Muscle of leg (tissue), 11 donors: ENCODE results near the gene PC. TPM values are rescaled to one million over a fixed set of nuclear protein-coding genes. Genes with fewer than 3 reads are reported as not detected.
"Not testable (repeated sequence)": the region's sequence is repeated elsewhere in the genome, so short reads cannot be mapped to it uniquely, and the experiment has no call there.

Source experiments
- DNase-seq: peaks from one replicate; pipeline ENCODE4 v3.0.0; 2013
- H3K27ac ChIP-seq: one replicate; pipeline ENCODE4 v1.5.1; 2013; ENCODE audit warnings: mild to moderate bottlenecking, low read length, control low read depth
- H3K27me3 ChIP-seq: one replicate; pipeline ENCODE4 v1.6.1; 2013; ENCODE audit warnings: low read length; ENCODE audit not compliant: control insufficient read depth, insufficient read depth
- H3K36me3 ChIP-seq: one replicate; pipeline ENCODE4 v1.6.1; 2013; ENCODE audit warnings: low read length; ENCODE audit not compliant: control insufficient read depth, insufficient read depth
- H3K4me1 ChIP-seq: one replicate; pipeline ENCODE4 v1.6.1; 2013; ENCODE audit warnings: low read length; ENCODE audit not compliant: control insufficient read depth, insufficient read depth
- H3K4me3 ChIP-seq: one replicate; pipeline ENCODE4 v1.5.1; 2013; ENCODE audit warnings: low read length, control low read depth
- H3K9me3 ChIP-seq: replicated peaks from 2 replicates; pipeline ENCODE4 v1.6.1; 2013; ENCODE audit warnings: low read depth, low read length; ENCODE audit not compliant: control insufficient read depth
- WGBS: methylation state at CpG from one replicate; pipeline ENCODE4 v1.1.5; 2013; ENCODE audit warnings: missing lambda C conversion rate; ENCODE audit not compliant: insufficient coverage; 5-methylcytosine and 5-hydroxymethylcytosine counted together
- polyA plus RNA-seq, 8 donors: library from polyadenylated mRNA; unstranded; fragments of 120-200 nt; gene quantifications; one replicate each; pipeline versions ENCODE4 v1.2.1 to v1.2.3, GENCODE V29; 2013; ENCODE audit warnings: inconsistent platforms in 1 of 8, low replicate concordance in 1 of 8; ENCODE audit not compliant: insufficient read length in 8 of 8, insufficient read depth in 1 of 8
- total RNA-seq: library from RNA; stranded (reverse); fragments of 120-200 nt; gene quantifications from one replicate; pipeline ENCODE4 v1.2.4, GENCODE V29; 2013

Gene PC
- total and polyA plus RNA-seq, 9 donors, result 10.0 to 30.9 (median 18.8) TPM

GRCh38 chr11:66809592-66809991 lies 148.6 kb downstream of the PC start:
- Histone ChIP-seq H3K9me3 (no peaks in the 10 kb centered on the region), H3K27me3 (no peaks in the 10 kb centered on the region), H3K4me1 (no peaks in the 10 kb centered on the region), H3K36me3 (peaks cover 3% of the 10 kb centered on the region), H3K4me3 (no peak overlapping the region), H3K27ac (no peak overlapping the region)
- no peak for DNase-seq
- 100% methylated on average over 1 of the region's 3 CpGs for whole genome bisulfite sequencing

DNA sequence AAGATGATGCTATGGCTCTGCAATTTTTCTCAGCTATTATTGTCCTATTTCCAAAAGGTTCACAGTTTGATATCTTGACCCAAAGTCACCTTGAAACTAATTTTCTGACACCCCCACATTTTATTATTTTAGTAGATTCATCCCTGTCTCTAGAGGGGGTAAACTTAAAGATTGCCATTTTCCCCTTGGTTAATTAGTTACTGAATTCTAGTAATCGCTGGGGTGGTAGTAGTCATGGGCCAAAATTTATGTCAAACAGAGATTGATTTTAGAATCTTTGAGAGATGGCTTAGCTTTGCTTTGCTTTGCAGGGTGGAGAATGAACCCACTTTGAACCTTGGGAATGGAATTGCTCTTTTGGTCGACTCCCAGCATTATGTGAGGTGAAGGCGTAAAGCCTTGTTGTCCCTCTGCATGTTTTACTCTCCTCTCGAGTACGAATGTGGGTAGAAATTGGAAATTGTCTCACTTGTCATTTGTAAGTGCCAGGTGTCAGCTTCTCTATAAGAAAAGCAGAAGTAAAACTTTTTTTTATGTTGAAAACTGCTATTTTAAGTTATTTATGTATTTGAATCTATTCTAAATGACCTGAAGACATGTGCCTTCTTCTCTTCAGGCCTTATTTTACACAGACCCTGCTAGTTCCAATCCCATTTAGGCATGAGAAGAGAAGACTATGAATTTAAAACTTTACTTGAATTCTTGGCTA lies 157.3 kb downstream of the PC start:
- DNase-seq, result no peak
- WGBS, result 92% methylated on average over 3 of the region's 5 CpGs
- H3K27me3 ChIP-seq, result no peaks in the 10 kb centered on the region

GRCh38 chr11:66799815-66800214 lies 158.4 kb downstream of the PC start:
- H3K4me1 ChIP-seq, H3K27ac ChIP-seq, H3K4me3 ChIP-seq, H3K36me3 ChIP-seq, H3K27me3 ChIP-seq, H3K9me3 ChIP-seq, DNase-seq: not testable (repeated sequence)

More for the DNA sequence above, 157.3 kb downstream of the PC start:
- no peaks in the 10 kb centered on the region for H3K36me3 ChIP-seq
- no peaks in the 10 kb centered on the region for H3K9me3 ChIP-seq
- no peak overlapping the region for H3K27ac ChIP-seq
- H3K4me3 ChIP-seq, result no peak overlapping the region
- H3K4me1 ChIP-seq, result no peaks in the 10 kb centered on the region

Other genes with a start within 250 kb of the PC start
- gene SPTBN2, start 229.2 kb downstream of the PC start, total RNA-seq, result 13.3 TPM
- gene SPTBN2, start 229.2 kb downstream of the PC start, polyA plus RNA-seq, result 10 to 100 TPM in 6 of 8 donors, 1 to 10 TPM in 2; 8.6 to 19.0 (median 16.9) TPM
- 9.9 TPM for gene RCE1, start 114.9 kb downstream of the PC start, total RNA-seq
- gene RCE1, start 114.9 kb downstream of the PC start, polyA plus RNA-seq, result 10 to 100 TPM; 12.1 to 17.3 (median 14.0) TPM
- gene LRFN4, start 101.3 kb downstream of the PC start, total RNA-seq, result 24.0 TPM
- gene LRFN4, start 101.3 kb downstream of the PC start, polyA plus RNA-seq, result 10 to 100 TPM; 26.3 to 35.7 (median 32.2) TPM
- not detected for gene C11orf86, start 16.9 kb upstream of the PC start, total RNA-seq
- 1 to 10 TPM in 1 of 8 donors, not detected in 7; 1.0 TPM for gene C11orf86, start 16.9 kb upstream of the PC start, polyA plus RNA-seq
- gene SYT12, start 64.8 kb upstream of the PC start, total RNA-seq, result not detected
- under 1 TPM; 0.05 to 0.30 (median 0.07) TPM for gene SYT12, start 64.8 kb upstream of the PC start, polyA plus RNA-seq
- 14.2 TPM for gene RHOD, start 98.5 kb upstream of the PC start, total RNA-seq
- gene RHOD, start 98.5 kb upstream of the PC start, polyA plus RNA-seq, result 10 to 100 TPM; 13.2 to 20.9 (median 17.5) TPM
- 32.1 TPM for gene KDM2A, start 160.9 kb upstream of the PC start, total RNA-seq
- gene KDM2A, start 160.9 kb upstream of the PC start, polyA plus RNA-seq, result 10 to 100 TPM; 42.4 to 65.0 (median 54.2) TPM